ENCODE data around the gene UTP14A. TPM values are rescaled to one million over a fixed set of nuclear protein-coding genes. Genes with fewer than 3 reads are reported as not detected.

Gene UTP14A
- total RNA-seq, 4 donors from 2014 or later = 13.6 to 16.8 (median 15.9) TPM

DNA sequence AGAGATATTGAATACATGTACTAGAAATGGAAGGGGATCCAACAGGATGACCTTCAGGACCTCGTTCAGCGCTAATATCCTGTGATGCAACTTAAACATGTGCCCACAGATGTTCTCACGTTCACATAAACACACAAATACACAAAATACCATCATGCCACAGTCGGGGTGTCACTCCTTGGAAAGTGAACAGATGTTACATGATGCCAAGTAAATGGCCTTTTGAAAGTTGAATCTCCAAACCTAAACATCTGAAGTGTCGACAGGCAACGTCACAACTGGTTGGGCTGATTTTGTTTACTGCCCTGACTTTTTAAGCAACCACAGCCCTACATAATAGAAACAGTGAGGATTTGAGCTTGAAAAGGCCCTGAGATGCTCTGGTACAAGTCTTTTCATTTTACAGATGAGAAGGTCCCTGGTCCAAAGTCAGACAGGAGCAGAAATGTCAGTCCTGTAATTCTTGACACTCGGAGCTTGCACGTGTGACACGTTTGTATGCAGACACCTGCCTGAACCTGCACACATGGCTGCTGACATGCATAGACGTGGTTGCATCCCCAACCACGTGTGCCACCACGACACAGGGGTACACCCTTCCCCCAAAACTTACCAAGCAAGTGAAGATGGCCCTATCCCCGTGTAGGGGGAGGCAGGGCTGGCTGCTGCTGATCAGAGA lies 53.0 kb downstream of the UTP14A start:
- TF ChIP-seq, protein P1, sequence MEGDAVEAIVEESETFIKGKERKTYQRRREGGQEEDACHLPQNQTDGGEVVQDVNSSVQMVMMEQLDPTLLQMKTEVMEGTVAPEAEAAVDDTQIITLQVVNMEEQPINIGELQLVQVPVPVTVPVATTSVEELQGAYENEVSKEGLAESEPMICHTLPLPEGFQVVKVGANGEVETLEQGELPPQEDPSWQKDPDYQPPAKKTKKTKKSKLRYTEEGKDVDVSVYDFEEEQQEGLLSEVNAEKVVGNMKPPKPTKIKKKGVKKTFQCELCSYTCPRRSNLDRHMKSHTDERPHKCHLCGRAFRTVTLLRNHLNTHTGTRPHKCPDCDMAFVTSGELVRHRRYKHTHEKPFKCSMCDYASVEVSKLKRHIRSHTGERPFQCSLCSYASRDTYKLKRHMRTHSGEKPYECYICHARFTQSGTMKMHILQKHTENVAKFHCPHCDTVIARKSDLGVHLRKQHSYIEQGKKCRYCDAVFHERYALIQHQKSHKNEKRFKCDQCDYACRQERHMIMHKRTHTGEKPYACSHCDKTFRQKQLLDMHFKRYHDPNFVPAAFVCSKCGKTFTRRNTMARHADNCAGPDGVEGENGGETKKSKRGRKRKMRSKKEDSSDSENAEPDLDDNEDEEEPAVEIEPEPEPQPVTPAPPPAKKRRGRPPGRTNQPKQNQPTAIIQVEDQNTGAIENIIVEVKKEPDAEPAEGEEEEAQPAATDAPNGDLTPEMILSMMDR (IDR thresholded peaks at IDR 0.05; ENCODE audit: low read depth) = no peak

DNA sequence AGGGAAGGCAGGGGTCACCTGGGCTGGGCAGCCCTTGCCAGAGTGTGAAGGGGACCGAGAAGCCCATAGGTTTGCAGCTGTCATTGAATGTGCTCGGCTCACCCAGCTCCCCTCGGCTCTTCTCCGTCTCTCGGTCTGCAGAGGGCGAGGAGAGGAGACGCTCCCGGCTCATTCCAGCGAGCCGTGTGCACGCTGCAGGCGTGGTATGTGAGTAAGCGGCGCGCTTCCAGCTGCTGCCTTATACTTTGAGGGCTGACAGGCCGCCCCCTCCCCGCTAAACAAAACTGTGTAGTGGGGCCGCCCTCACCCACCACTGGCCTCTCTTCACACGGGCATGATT lies 53.5 kb downstream of the UTP14A start:
- TF ChIP-seq, protein P1 (IDR thresholded peaks at IDR 0.05; ENCODE audit: low read depth) = no peak

DNA sequence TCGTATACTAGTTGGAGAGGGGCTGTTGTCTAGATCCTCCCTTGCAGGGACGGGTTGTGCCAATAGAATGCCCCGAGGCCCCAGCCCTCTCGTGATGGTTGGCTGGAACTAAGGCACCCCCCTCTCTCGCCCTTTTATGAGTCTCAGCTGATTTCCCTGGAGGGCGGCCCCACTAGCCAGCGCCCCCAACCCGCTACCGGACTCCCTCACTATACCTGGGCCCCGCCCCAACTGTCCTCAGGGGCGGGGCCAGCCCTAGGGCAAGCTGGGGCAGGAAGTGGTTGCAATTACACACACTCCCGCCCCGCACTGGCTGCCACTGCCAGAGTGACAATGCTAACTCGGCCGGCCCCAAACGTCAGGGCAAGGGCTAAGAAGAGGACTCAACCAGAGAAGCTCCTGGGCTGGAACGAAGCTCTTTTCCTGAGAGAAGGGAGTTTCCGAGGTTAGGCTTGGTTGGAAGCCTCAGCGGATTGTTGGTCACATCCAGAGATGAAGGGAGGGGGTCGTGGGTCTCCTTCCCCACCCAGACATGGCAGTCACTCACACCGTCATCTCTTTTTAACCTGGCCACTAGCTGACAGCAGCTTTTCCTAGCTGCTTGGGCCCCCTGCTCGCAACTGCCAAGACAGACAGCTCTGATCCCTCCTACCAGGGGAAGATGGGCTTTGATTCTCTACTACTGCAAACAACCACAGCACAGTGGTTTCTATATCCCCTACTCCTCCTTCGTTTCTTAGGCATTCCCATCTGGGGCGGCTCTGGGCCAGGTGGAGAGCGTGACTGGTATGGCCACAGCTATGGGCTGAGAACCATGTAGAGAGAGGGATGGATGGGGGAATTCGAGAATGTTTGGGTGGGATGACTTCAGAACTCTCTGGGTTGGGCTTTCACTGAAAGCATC lies 55.5 kb downstream of the UTP14A start:
- TF ChIP-seq, protein P1 (IDR thresholded peaks at IDR 0.05; ENCODE audit: low read depth) = no peak

DNA sequence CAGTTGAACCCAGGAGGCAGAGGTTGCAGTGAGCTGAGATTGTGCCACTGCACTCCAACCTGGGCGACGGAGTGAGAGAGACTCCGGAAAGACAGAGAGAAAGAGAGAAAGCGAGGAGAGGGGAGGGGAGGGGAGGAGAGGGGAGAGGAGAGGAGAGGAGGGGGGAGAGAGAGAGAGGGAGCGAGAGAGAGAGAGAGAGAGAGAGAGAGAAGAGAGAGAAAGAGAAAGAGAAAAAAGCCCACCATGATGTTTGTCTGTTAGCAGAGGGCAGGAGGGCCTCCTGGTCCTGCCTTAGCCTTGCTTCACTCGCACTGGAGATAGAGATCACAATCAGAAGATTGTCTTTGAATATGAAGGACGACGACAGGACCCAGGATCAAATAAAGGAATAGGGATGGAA lies 57.8 kb downstream of the UTP14A start:
- TF ChIP-seq, protein P1 (IDR thresholded peaks at IDR 0.05; ENCODE audit: low read depth) = no peak

DNA sequence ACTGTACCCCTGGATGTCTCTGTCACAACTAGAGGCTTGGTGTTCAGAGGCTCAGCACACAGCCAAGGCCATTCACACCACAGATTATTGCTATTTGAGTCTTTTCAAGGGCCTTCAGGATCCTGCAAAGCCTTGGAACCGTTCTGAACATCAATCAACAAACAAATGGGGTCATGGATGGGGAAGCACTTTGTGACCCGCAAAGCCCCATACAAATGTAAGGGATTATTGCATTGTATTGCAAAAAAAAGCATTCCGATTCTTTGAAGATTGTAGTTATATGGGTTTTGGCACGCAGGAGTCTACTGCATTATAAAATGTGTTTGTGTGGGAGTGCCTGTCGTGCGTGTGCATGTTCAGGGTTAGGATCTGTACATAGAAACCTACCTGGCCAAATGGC lies 59.2 kb downstream of the UTP14A start:
- TF ChIP-seq, protein P1 (IDR thresholded peaks at IDR 0.05; ENCODE audit: low read depth) = no peak

DNA sequence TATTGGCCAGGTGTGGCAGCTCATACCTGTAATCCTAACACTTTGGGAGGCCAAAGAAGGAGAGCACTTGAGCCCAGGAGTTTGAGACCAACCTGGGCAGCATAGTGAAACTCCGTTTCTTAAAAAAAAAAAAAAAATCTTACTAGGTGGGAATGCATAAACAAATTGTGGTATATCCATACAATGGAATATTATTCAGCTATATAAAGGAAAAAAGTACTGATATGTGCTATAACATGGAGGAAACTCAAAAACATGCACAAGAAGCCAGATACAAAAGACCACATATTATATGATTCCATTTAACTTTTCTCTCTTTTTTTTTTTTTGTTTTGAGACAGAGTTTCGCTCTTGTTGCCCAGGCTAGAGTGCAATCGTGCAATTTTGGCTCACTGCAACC lies 63.0 kb downstream of the UTP14A start:
- TF ChIP-seq, protein P1 (IDR thresholded peaks at IDR 0.05; ENCODE audit: low read depth) = no peak

DNA sequence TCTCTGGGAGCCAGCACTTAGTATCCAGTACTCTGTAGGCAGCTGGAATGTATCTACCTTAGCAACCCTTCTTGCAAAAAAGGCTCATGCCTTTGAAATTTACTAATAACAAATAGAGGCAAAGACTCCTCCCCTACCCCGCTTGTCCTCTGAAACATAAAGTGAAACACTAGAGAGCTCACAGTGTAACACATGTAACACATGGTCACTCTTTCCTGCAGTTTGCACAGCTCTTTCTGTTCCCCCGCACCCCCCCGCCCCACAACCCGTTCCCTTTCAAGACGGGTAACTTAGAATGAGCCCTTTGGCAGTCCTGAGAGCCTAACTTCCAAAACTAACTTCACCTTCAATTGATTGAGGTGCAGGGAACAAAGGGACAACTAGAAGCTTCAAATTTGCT lies 70.5 kb downstream of the UTP14A start:
- TF ChIP-seq, protein P1 (IDR thresholded peaks at IDR 0.05; ENCODE audit: low read depth) = no peak

Data from subcutaneous adipose tissue (tissue), 4 donors.